Osteocyte (in vitro differentiated cells): Measurements from ENCODE around the gene GKN1. TPM values are rescaled to one million over a fixed set of nuclear protein-coding genes. Genes with fewer than 3 reads are reported as not detected.

ENCODE experiments used
- DNase-seq: peaks from one replicate; pipeline ENCODE4 v3.0.0; 2021; ENCODE audit warnings: mixed read lengths; ENCODE audit not compliant: unreplicated experiment; ENCODE audit errors: extremely low spot score
- H3K27ac Mint-ChIP-seq: one replicate; pipeline ENCODE4 v1.8.0; 2021; ENCODE audit warnings: mild to moderate bottlenecking, mixed read lengths; ENCODE audit not compliant: unreplicated experiment
- H3K27me3 Mint-ChIP-seq: one replicate; pipeline ENCODE4 v1.8.0; 2021; ENCODE audit warnings: mixed read lengths; ENCODE audit not compliant: unreplicated experiment
- H3K36me3 Mint-ChIP-seq: one replicate; pipeline ENCODE4 v1.8.0; 2021; ENCODE audit warnings: mixed read lengths; ENCODE audit not compliant: unreplicated experiment
- H3K4me1 Mint-ChIP-seq: one replicate; pipeline ENCODE4 v1.8.0; 2021; ENCODE audit warnings: mixed read lengths; ENCODE audit not compliant: unreplicated experiment
- H3K4me3 Mint-ChIP-seq: one replicate; pipeline ENCODE4 v1.8.0; 2021; ENCODE audit warnings: mild to moderate bottlenecking, moderate library complexity, mixed read lengths; ENCODE audit not compliant: unreplicated experiment
- H3K9me3 Mint-ChIP-seq: one replicate; pipeline ENCODE4 v1.8.0; 2021; ENCODE audit warnings: mixed read lengths; ENCODE audit not compliant: unreplicated experiment
- total RNA-seq: library from RNA; stranded (reverse); gene quantifications from 2 replicates; pipeline ENCODE4 v1.2.1, GENCODE V29; 2021
- TF ChIP-seq, protein P1 (sequence below): fragments of 200-600 bp; sonication (generic); IDR thresholded peaks from 2 replicates; pipeline ENCODE4 v1.5.0; 2021; ENCODE audit warnings: antibody characterized with exemption, mild to moderate bottlenecking, moderate library complexity

Gene GKN1
- total RNA-seq, 1 donor from 2014 or later, result not detected

DNA sequence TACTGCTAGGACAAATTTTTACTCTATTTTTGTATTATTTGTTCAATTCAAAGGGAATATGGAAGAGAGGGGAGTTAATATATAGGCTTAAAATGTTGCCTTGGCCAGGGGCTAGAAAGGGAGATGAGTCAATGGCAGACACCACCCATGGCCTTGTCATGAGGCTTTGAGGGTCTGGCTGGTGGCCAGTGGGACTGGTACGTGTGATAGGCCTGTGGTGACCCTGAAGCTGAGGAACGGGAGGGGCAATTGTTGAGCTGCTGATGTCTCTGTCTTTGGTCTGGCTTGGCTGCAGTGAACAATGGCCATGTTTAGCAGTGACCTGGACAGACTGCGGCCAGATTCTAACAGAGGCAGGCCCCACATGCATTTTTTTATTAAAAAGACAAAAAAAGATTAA is 18.5 kb downstream of the GKN1 start:
- H3K4me1 Mint-ChIP-seq, result peaks cover 19% of the 10 kb centered on the region
- no peaks in the 10 kb centered on the region for H3K36me3 Mint-ChIP-seq
- H3K27me3 Mint-ChIP-seq, result no peaks in the 10 kb centered on the region
- no peak overlapping the region for H3K27ac Mint-ChIP-seq
- H3K9me3 Mint-ChIP-seq, result no peaks in the 10 kb centered on the region
- no peak overlapping the region for H3K4me3 Mint-ChIP-seq
- TF ChIP-seq, protein P1, sequence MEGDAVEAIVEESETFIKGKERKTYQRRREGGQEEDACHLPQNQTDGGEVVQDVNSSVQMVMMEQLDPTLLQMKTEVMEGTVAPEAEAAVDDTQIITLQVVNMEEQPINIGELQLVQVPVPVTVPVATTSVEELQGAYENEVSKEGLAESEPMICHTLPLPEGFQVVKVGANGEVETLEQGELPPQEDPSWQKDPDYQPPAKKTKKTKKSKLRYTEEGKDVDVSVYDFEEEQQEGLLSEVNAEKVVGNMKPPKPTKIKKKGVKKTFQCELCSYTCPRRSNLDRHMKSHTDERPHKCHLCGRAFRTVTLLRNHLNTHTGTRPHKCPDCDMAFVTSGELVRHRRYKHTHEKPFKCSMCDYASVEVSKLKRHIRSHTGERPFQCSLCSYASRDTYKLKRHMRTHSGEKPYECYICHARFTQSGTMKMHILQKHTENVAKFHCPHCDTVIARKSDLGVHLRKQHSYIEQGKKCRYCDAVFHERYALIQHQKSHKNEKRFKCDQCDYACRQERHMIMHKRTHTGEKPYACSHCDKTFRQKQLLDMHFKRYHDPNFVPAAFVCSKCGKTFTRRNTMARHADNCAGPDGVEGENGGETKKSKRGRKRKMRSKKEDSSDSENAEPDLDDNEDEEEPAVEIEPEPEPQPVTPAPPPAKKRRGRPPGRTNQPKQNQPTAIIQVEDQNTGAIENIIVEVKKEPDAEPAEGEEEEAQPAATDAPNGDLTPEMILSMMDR, result no peak
- DNase-seq, result no peak

DNA sequence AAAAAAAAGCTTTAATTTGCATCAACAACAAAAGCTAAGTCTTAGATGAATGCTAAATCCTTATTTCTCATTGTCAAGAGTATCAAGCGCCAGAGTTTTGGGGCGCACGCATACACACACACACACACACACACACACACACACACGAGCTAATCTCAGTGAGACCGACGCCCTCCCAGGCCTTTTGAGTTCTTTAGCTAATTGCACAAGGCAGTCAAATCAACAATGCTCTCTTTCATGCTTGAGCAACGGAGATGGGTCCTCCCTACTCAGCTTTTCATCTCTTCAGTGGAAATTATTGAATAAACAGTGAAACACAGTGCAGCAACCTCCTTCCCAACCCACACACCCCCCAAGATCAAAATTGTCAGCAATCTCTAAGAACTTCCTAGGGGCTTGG is 19.2 kb downstream of the GKN1 start:
- DNase-seq, result no peak
- Mint-ChIP-seq H3K36me3 (no peaks in the 10 kb centered on the region), H3K4me1 (peaks cover 19% of the 10 kb centered on the region), H3K9me3 (no peaks in the 10 kb centered on the region), H3K27me3 (no peaks in the 10 kb centered on the region), H3K27ac (no peak overlapping the region), H3K4me3 (no peak overlapping the region)
- TF ChIP-seq, protein P1, result no peak

DNA sequence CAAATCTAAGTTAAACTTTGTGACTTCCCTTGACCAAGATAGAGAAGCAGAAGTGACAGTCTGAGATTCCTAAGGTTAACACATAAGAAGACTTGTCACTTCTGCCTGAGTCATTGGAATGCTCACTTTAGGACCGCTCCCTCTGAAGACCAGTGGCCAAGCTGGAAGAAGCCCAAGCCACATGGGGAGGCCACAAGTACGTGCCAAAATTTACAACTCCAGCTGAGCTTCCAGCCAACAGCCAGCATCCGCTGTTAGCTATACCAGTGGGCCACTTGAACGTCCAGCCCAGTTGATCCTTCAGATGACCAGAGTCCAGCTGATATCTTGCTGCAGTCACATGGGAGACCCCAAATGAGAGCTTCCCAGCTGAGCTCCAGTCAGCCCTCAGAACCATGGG is 20.4 kb downstream of the GKN1 start:
- no peak overlapping the region for H3K27ac Mint-ChIP-seq
- no peak overlapping the region for H3K4me3 Mint-ChIP-seq
- DNase-seq, result no peak

DNA sequence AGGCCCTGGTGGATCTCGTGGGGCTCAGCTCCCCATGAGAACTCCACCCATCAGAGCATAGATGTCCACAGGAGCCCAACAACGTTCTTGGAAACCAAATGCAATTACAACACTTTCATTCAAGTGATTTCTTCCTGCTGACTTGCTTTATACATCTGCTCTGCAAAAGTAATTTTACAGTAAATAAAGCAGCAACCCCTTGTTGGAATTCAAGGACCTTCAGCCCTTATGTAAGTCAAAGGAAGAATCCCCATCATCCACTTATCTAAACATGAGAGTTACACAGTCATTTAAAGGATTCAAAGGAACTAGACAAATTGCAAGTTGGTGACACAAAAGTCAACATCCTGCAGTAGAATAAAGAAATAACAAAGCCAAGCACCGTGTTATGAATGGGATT is 21.5 kb downstream of the GKN1 start:
- DNase-seq, result no peak
- Mint-ChIP-seq H3K4me3 (no peak overlapping the region), H3K4me1 (peaks cover 19% of the 10 kb centered on the region), H3K36me3 (no peaks in the 10 kb centered on the region), H3K9me3 (peaks cover 8% of the 10 kb centered on the region), H3K27me3 (no peaks in the 10 kb centered on the region), H3K27ac (no peak overlapping the region)
- TF ChIP-seq, protein P1, result no peak

More for the DNA sequence above, 20.4 kb downstream of the GKN1 start:
- H3K36me3 Mint-ChIP-seq, result no peaks in the 10 kb centered on the region
- peaks cover 19% of the 10 kb centered on the region for H3K4me1 Mint-ChIP-seq
- TF ChIP-seq, protein P1, result no peak
- no peaks in the 10 kb centered on the region for H3K9me3 Mint-ChIP-seq
- H3K27me3 Mint-ChIP-seq, result no peaks in the 10 kb centered on the region

DNA sequence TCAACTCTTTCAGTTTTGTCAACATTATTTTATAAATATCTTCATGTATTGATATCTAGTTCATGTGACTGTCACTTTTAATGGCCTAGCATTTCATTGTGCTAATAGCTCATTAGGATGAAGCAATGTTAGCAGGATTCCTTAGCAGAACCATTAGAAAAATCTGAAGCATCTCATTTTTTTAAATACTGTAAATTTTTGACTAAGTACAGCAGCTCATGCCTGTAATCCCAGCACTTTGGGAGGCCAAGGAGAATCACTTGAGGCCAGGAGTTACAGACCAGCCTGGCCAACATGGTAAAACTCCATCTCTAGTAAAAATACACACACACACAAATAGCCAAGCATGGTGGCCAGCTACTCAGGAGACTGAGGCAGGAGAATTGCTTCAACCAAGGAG is 23.0 kb downstream of the GKN1 start:
- TF ChIP-seq, protein P1, result no peak
- no peak for DNase-seq
- Mint-ChIP-seq H3K27ac (no peak overlapping the region), H3K4me3 (no peak overlapping the region), H3K9me3 (peaks cover 20% of the 10 kb centered on the region), H3K27me3 (no peaks in the 10 kb centered on the region), H3K36me3 (peaks cover 10% of the 10 kb centered on the region), H3K4me1 (peaks cover 19% of the 10 kb centered on the region)
